BE2C (cell line): ENCODE data around the gene SECTM1.

ENCODE experiments used
- DNase-seq: peaks from one replicate; pipeline ENCODE4 v3.0.0-alpha.2; 2020
- H3K27me3 ChIP-seq: fragments of 250-450 bp; sonication (Bioruptor Pico); 2 replicates; pipeline ENCODE4 v1.5.1; 2020; ENCODE audit warnings: mild to moderate bottlenecking
- H3K36me3 ChIP-seq: fragments of 250-450 bp; sonication (Bioruptor Pico); 2 replicates; pipeline ENCODE4 v1.5.1; 2020; ENCODE audit warnings: mild to moderate bottlenecking
- H3K4me1 ChIP-seq: fragments of 250-450 bp; sonication (Bioruptor Pico); 2 replicates; pipeline ENCODE4 v1.5.1; 2020
- H3K4me3 ChIP-seq: 2 replicates; pipeline ENCODE4 v1.5.1; 2011; ENCODE audit warnings: low read depth, low read length
- H3K9me3 ChIP-seq: fragments of 250-450 bp; sonication (Bioruptor Pico); 2 replicates; pipeline ENCODE4 v1.5.1; 2020
- TF ChIP-seq, protein P1 (sequence below): IDR thresholded peaks from 2 replicates; pipeline ENCODE4 v1.5.1; 2012; ENCODE audit warnings: mild to moderate bottlenecking, low read depth, low read length

SECTM1 gene

GRCh38 chr17:82301916-82302567 is 31.5 kb downstream of the SECTM1 start:
- no peaks in the 10 kb centered on the region for H3K27me3 ChIP-seq
- H3K36me3 ChIP-seq = no peaks in the 10 kb centered on the region
- no peaks in the 10 kb centered on the region for H3K9me3 ChIP-seq
- TF ChIP-seq, protein P1, sequence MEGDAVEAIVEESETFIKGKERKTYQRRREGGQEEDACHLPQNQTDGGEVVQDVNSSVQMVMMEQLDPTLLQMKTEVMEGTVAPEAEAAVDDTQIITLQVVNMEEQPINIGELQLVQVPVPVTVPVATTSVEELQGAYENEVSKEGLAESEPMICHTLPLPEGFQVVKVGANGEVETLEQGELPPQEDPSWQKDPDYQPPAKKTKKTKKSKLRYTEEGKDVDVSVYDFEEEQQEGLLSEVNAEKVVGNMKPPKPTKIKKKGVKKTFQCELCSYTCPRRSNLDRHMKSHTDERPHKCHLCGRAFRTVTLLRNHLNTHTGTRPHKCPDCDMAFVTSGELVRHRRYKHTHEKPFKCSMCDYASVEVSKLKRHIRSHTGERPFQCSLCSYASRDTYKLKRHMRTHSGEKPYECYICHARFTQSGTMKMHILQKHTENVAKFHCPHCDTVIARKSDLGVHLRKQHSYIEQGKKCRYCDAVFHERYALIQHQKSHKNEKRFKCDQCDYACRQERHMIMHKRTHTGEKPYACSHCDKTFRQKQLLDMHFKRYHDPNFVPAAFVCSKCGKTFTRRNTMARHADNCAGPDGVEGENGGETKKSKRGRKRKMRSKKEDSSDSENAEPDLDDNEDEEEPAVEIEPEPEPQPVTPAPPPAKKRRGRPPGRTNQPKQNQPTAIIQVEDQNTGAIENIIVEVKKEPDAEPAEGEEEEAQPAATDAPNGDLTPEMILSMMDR = no peak
- H3K4me3 ChIP-seq = no peak overlapping the region
- H3K4me1 ChIP-seq = peaks cover 8% of the 10 kb centered on the region
- DNase-seq = no peak

GRCh38 chr17:82301300-82301915 is 32.2 kb downstream of the SECTM1 start:
- TF ChIP-seq, protein P1 = no peak
- no peak for DNase-seq
- Histone ChIP-seq H3K9me3 (no peaks in the 10 kb centered on the region), H3K36me3 (no peaks in the 10 kb centered on the region), H3K4me3 (no peak overlapping the region), H3K4me1 (peaks cover 11% of the 10 kb centered on the region), H3K27me3 (no peaks in the 10 kb centered on the region)

- Histone ChIP-seq H3K36me3 (no peaks in the 10 kb centered on the region), H3K4me3 (no peak overlapping the region), H3K27me3 (no peaks in the 10 kb centered on the region), H3K9me3 (no peaks in the 10 kb centered on the region), H3K4me1 (peaks cover 11% of the 10 kb centered on the region)
- TF ChIP-seq, protein P1 = peak; percentile 84
- peak; percentile 91 for DNase-seq
Measured at GRCh38 chr17:82300707-82301270, 32.8 kb downstream of the SECTM1 start.

DNA sequence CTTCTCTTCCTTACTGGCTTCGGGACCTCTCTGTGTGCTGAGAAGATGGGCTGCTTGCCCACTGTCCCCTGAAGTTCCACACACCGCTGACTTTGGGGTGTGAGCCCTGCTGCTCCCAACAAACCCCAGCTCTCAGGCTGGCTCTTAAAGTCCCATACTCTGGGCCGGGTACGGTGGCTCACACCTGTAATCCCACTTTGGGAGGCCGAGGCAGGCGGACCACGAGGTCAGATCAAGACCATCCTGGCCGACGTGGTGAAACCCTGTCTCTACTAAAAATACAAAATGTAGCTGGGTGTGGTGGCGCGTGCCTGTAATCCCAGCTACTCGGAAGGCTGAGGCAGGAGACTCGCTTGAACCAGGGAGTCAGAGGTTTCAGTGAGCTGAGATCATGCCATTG is 33.3 kb downstream of the SECTM1 start:
- Histone ChIP-seq H3K9me3 (no peaks in the 10 kb centered on the region), H3K4me3 (no peak overlapping the region), H3K36me3 (no peaks in the 10 kb centered on the region), H3K4me1 (peaks cover 11% of the 10 kb centered on the region), H3K27me3 (no peaks in the 10 kb centered on the region)
- TF ChIP-seq, protein P1 = no peak
- no peak for DNase-seq

GRCh38 chr17:82299452-82299851 is 34.1 kb downstream of the SECTM1 start:
- no peaks in the 10 kb centered on the region for H3K27me3 ChIP-seq
- no peaks in the 10 kb centered on the region for H3K36me3 ChIP-seq
- H3K9me3 ChIP-seq = no peaks in the 10 kb centered on the region
- H3K4me1 ChIP-seq = peaks cover 11% of the 10 kb centered on the region
- no peak overlapping the region for H3K4me3 ChIP-seq
- TF ChIP-seq, protein P1 = no peak
- DNase-seq = no peak
